ENCODE measurements around the gene UNC45A.

- TF ChIP-seq CTCF (IDR thresholded peaks at IDR 0.05) = no peak
- TF ChIP-seq POLR2A (IDR thresholded peaks at IDR 0.05) = no peak
These were observed 11.5 kb downstream of the UNC45A start for GRCh38 chr15:90946538-90946937.

All from right lobe of liver (tissue), 4 donors.